Hepatic stellate cell (primary cell): ENCODE measurements around the gene IL1R2.
"Not testable (repeated sequence)": the region's sequence is repeated elsewhere in the genome, so short reads cannot be mapped to it uniquely, and the experiment has no call there.

Experiments used
- DNase-seq: peaks from one replicate; pipeline ENCODE4 v3.0.0; 2011; ENCODE audit warnings: low spot score

The IL1R2 gene

DNA sequence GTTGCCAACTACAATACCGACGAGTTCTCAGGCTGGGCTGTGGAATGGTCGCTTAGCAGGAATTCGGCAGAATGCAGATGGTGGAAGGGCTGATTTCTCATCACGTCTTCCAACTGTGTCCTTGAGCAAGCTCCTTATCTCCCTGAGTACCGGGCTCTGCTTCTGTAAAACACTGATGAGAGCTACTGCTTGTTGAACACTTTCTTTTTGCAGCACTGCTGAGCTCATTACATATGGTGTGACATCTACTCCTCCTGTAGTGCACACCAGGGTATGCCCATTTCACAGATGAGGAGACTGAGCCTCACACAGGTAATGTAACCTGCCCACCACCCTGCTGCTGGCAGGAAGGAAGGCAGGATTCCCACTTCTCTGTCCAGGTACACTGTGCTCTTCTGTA is 8.3 kb downstream of the IL1R2 start:
- no peak for DNase-seq

DNA sequence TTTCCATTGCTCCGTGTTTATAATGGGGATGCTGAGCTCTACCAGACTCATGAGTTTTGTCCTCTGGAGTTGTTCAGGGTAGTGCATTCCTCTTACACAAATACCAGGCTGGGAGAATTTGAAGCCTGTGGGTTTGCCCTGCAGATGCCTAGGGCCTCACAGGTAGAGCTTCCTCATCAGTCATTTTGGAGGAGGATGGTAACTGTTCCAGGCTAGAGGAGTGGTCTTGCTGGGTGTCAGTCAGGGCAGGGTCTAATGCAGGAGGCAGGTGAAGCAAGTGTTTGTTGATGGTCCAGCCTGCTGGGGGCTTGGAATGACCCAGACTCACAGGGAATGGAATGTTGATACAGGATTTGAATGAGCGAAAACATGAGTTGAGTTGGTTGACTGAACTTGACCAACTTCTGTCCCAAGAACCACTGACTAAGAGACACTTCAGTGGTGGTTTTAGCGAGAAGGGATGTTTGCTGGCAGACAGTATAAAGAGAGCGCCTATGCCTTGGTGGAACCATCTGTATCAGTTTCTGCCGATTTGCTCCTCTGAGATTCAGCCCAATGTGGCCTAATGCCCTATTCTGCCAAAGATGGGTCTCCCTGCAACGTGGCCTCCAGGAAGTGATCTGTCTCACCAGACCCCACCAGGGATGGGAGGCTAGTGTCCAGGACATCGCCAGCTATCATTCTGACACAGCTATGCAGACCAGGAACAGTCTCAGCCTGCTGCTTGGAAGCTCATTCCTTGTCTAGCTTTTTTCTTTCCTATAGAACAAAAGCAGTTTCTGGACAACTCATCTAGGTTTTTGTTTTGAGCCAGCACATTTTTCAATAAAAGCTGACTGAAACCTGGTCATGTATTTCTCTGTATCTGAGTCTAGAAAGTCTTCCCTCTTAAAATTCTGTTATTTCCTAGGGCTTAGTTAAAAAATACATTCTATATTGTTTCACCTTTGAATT is 9.3 kb downstream of the IL1R2 start:
- DNase-seq: no peak

DNA sequence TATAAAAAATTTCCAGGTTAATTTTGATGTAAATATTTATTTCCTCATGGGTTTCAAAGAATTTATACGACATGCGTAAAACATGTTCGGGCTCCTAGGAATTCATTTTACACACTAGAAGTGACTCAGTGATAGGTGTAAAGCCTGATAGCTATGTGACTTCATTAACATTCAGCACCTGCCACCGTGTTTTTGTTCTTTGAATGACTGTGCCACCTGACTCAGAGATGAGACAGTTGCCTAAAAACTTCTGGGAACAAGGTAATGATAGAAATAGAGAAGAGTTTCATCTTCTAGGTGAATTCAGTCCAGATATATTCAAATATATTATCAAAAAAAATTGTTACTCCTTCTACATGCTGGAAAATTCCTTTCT is 10.0 kb downstream of the IL1R2 start:
- no peak for DNase-seq

DNA sequence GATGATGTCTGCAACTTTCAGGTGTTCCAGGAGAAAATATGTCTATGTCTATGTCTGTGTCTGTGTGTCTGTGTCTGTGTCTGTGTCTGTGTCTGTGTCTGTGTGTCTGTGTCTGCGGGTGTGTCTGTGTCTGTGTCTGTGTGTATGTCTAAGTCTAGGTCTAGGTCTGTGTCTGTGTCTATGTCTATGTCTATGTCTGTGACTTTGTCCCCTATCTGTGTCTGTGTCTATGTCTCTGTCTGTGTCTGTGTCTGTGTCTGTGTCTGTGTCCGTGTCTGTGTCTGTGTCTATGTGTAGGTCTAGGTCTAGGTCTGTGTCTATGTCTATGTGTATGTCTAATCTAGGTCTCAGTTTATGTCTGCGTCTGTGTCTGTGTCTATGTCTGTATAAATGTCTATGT is 10.5 kb downstream of the IL1R2 start:
- DNase-seq: no peak

DNA sequence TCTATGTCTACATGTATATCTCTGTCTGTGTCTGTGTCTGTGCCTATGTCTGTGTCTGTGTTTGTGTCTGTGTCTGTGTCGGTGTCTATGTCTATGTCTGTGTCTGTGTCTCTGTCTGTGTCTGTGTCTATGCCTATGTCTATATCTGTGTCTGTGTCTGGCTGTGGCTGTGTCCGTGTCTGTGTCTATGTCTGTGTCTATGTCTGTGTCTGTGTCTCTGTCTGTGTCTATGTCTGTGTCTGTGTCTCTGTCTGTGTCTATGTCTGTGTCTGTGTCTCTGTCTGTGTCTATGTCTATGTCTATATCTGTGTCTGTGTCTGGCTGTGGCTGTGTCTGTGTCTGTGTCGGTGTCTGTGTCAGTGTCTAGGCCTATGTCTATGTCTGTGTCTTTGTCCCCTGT is 11.1 kb downstream of the IL1R2 start:
- DNase-seq: not testable (repeated sequence)

DNA sequence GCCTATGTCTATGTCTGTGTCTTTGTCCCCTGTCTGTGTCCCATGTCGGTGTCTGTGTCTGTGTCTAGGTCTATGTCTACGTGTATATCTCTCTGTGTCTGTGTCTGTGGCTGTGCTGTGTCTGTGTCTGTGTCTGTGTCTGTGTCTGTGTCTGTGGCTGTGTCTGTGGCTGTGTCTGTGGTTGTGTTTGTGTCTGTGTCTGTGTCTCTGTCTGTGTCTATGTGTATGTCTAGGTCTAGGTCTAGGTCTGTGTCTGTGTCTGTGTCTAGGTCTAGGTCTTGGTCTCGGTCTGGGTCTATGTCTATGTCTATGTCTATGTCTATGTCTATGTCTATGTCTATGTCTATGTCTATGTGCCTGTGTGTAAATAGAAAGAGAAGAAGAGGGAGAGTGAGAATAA is 11.9 kb downstream of the IL1R2 start:
- no peak for DNase-seq

DNA sequence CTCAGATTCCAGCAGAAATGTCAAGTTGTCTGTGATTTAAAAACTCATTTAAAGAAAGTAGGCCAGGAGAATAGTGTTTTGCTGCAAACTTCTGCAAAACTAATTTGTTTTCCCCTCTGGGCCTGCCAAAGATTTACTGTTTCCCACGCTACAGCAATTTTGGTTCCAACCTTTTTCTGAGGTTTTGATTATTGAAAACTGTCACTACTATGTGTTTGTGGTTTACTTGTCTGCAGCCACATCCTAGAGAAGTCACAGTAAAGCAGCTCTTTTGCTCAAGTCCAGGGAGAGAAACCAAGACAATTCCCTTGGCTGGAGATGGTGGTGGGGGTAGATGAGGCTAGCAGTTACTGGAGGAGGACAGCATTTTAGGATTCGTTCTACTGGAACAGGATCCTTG is 12.8 kb downstream of the IL1R2 start:
- DNase-seq: no peak

DNA sequence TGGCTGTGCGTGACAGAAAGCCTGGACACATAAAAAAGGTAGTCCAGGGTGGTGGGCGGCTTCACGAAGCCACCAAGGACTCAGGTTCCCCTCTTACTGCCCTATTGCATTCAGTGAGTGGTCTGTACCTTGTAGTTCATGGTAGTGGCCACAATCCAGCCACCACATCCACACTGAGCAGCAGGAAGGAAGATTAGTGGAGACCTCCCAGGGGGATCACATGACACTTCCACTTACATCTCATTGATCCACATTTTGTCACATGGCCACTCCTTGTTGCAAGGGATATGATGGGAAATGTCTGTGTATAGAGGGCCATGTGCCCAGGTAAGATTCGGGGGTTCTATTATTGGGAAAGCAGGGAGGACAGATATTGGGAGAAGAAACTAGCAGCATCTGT is 13.7 kb downstream of the IL1R2 start:
- DNase-seq: no peak

DNA sequence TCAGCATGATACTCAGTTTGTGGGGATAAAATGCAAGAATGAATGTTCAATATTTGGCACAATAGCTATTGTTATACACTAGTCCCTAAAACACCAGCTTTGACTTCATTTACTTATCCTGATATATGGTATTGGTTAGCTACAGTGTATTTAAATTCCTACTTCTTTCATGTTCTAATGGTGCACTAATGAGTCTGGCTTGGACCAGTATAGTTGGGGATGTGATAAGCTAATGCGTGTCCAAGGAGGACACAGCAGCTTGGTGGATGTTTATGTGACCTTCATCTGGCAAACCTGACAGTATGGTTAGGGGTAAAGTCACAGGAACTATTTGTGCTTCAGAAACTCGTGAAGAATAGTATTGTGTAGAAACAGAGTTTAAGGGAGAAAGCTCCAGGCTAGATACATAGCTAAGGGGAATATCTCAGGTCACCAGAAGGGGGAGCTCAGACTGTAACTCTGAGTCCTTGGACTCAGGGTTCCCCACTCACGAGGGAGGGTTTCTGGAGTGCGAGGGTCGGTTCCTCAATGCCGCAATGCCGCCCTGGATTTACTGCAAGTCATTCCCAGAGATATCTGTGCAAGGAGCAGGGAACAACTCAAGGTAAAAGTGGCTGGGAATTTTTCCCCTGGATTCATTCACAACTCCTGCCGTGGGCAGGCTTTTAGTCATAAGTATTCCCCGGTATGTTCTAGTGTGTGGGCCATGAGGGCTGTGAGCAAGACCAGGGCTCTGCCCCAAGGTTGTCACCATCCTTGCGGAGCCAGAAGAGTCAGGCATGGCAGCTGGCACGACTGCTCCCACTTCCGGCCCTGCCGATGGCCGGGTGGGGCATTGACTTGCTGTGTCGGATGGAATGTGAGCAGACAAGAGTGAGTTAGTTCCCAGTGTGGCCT is 14.5 kb downstream of the IL1R2 start:
- DNase-seq: peak; percentile 56

DNA sequence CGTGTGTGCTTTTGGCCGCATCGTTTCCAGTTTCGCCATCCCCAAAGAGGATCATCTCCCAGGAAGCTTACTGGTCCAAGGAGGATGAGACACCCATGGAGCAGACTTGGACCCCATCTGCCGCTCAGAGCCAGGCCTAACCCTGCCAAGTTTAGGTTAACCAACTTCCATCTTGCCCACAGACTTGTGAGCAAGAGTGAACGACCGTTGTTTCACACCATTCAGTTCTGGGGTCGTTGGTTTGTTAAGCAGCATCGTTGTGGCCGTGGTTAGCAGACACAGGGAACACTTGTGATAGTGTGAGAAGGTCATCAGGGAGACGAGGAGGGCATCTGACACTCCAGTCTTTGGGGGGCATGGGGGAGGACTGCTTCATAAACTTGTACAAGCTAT is 15.1 kb downstream of the IL1R2 start:
- DNase-seq: no peak

DNA sequence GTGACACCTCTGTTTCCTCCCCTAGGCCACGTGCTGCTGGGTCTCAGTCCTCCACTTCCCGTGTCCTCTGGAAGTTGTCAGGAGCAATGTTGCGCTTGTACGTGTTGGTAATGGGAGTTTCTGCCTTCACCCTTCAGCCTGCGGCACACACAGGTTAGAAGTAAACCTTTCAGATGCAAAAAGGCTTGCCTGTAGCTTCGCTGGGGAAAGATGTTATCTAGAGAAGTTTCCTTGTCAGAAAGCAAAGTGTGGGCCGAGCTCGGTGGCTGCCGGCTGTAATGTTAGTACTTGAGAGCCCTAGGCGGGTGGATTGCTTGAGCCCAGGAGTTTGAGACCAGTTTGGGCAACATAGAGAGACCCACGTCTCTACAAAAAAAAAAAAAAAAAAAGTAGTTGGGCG is 16.7 kb downstream of the IL1R2 start:
- no peak for DNase-seq

DNA sequence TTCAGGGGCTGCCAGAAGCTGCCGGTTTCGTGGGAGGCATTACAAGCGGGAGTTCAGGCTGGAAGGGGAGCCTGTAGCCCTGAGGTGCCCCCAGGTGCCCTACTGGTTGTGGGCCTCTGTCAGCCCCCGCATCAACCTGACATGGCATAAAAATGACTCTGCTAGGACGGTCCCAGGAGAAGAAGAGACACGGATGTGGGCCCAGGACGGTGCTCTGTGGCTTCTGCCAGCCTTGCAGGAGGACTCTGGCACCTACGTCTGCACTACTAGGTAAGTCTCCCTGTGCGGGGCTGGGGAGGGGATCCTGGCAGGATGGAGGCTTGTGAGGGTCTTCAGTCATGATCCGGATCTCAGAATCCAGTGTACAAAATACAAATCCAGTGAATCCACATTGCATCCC is 17.8 kb downstream of the IL1R2 start:
- DNase-seq: no peak

DNA sequence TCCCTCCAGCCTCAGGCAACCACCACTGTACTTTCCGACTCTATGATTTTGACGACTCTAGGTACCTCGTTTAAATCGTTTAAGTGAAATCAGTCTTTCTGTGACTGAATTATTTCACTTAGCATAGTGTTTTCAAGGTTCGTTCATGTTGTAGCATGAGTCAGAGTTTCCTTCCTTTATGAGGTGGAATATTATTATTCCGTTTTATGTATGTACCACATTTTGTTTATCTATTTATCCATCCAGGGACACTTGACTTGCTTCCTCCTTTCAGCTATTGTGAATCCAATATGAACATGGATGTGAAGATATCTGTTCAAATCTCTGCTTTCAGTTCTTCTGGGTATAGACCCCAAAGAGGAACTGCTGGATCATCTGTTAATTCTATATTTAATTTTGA is 19.1 kb downstream of the IL1R2 start:
- no peak for DNase-seq

DNA sequence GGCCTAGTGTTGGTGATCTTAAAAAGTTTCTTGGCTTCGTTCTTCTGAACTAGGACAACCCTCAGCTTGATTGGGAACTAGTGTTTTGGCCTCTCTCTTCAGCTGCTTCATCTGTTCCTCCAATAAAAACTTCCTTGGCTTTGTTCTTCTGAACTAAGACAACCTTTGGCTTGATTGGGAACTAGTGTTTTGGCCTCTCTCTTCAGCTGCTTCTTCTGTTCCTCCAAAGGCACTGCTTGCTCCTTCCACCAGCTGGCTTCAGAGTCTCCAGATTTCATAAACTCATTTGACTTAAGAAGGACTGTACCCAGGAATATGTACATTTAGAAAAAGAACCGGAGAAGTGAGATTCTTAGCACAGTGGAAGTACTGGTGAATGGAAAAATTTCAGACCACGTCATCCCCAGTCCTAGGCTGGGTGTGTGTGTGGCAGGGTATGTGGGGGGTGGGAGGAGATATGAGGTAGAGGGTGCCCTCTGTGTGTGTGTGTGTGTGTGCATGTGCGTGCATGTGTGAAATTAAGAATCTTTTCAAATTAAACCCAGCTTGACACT is 20.4 kb downstream of the IL1R2 start:
- DNase-seq: no peak

DNA sequence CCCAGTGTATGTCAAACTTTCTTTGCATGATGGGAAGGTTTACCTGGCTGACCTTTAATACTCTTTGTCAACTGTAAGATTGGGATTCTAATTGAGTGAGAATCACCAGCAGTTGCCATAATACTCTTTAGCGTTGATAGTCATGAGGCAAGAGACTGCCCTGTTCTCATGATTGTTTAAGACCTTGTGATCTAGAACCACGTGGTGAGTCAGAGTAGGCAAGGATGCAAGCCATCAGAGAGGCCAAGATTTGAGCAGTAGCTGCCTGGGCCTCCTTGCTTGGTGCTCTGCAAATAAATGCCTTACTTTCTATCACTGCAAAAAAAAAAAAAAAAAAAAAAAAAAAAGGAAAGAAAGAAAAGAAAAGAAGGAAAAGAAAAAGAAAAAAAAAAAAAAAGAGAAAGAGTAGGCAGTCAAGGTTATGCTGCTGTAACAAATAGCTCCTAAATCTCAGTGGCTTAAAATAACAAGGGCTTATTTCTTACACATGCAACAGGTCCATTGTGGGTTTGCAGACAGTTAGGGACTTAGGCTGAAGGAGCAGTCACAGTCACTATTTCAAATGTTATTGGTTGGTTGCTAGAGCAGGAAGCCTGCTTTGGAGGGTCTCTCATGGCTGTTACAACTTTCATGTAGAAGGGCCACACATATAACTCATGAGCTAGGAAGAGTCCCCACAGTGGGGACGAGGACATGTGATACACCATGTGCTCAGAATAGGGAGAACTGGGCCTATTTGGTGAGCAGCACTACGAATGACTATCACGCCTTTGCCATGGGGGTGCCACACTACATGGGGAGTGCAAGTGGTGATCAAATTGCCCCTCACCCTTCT is 21.7 kb downstream of the IL1R2 start:
- no peak for DNase-seq

DNA sequence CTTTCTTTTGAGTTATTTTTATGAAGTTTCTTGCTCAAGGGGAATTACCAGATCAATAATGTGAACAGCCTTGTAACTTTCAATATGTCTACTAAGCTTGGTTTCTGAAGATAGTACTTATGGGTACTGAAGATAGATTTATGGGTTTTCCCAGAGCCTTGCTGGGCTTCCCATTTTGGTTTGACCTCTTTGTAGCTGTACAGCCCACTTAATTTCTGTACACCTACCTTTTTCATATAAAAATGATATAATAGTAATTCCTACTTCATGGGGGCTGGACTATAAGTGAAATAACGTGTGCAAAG is 22.2 kb downstream of the IL1R2 start:
- no peak for DNase-seq

DNA sequence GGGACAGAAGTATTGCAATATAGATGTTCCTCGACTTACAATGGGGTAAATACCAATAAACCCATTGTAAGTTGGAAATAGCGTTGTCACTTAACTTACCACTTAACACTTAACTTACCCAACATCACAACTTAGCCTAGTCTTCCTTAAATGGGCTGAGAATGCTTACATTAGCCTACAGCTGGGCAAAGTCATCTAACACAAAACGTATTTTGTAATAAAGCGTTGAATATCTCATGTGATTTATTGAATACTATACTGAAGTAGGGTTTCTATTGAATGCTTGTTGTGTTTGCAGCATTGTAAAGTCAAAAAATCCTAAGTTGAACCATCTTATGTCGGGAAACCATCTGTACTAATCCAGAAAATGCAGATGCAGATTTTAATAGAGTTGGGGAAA is 23.6 kb downstream of the IL1R2 start:
- DNase-seq: no peak

DNA sequence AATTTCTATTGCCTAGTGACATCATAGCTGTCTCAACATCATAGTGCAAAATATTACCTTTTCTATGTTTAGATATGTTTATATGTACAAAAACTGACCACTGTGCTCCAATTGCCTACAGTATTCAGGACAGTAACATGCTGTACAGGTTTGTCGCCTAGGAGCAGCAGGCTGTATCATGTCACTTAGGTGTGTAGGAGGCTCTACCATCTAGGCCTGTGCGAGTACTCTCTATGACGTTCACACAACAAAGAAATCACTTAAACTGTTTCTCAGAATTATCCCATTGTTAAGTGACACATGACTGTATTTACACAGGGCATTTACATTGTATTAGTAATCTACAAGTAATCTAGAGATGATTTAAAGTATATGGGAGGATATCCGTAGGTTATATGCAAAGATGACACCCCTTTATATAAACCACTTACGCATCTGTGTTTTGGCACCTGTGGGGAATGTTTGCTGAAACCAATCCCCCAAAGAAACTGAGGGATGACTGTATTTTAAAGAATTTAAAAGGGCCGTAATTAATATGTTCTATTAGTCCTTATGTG is 24.7 kb downstream of the IL1R2 start:
- DNase-seq: no peak

DNA sequence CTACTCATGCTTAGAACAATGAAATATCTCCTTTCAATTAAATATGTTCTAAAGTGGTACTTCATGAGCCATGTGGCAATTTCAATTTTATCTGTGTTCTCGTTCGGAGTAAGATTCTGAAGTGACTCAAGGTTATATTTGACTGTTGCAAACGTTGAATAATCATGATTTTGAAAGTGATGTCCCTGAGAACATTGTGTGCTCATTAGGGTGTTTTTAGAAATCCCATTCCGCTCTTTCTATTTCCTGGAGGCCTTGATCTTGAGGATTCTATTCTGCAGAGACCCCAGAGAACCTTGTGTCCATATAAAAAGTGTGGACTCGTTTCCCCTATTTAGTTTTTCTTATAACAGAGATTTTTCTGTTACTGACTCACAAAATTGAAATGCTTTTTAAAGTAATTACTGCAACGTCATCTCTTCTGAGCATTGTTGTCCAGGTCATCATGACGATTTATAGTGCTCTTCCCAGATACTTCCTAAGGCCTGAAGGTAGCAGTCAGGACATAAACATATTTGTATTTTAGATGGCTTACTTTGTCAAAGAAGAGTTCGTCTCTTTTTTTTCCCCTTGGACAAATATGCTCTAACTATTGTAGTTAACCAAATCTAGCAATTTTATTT is 27.2 kb downstream of the IL1R2 start:
- no peak for DNase-seq

DNA sequence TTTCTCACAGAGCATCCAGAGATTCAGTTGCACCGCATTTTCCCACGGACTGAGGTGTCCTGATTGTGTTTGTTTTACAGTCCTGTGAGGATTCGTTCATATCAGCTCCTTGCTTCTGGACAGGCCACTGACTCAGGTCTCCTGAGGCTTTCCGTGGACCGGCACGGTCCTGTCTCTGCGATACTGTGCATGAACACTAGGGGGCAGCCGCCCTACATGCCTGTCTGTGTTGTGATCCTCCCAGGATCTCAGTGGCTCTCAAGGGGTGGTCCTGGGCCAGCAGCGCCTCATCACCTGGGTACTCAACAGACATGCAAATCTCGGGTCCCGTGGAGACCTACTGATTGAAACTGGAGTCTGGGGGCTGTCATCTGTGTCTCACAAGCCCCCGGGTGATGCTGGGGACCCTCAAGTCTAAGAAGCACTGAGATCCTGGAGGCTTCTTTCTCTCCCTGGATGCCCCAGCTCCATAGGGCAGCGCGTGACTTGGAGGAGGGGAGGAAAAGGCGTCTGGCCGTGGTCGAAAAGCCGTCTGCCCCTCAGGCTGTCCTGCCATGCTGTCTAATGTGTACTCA is 28.9 kb downstream of the IL1R2 start:
- DNase-seq: peak; percentile 81

DNA sequence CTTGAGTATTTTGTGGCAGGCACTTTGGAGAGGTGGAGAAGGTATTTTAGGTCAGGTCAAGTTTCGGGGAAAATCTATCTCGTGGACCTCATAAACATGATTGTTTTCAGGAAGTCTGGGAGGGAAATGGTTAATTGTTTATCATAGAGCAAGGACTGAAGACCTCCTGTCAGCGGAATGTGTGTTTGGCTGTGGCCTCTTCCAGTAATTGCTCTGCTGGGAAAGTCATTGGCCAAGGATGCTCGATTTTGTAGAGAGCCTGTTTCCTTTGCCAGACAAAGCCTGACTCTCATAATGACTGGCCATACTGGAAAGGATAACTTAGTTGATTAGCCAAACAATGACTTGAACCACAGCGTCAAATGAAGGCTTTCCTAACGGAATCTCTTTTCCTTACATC is 30.0 kb downstream of the IL1R2 start:
- no peak for DNase-seq
